HepG2 (cell line): ENCODE results near the gene BPIFB6. TPM values are rescaled to one million over a fixed set of nuclear protein-coding genes. Genes with fewer than 3 reads are reported as not detected.
A peak's percentile ranks its signal among the peaks of the same experiment; 100 is the strongest.

Experiments used
- HMGXB3 ChIP-seq: sonication (generic); formaldehyde crosslinking; IDR thresholded peaks from 2 replicates; pipeline ENCODE4 v1.4.0; 2020; ENCODE audit warnings: missing genetic modification reagents, borderline replicate concordance
- KLF12 ChIP-seq: sonication (generic); formaldehyde crosslinking; IDR thresholded peaks from 2 replicates; pipeline ENCODE4 v1.4.0; 2020; ENCODE audit warnings: missing genetic modification reagents, borderline replicate concordance
- POGZ ChIP-seq: sonication (generic); formaldehyde crosslinking; IDR thresholded peaks from 2 replicates; pipeline ENCODE4 v1.4.0; 2020; ENCODE audit warnings: mild to moderate bottlenecking, missing genetic modification reagents
- RORA ChIP-seq: sonication (generic); formaldehyde crosslinking; IDR thresholded peaks from 2 replicates; pipeline ENCODE4 v1.5.0; 2020; ENCODE audit warnings: mild to moderate bottlenecking, missing genetic modification reagents, moderate library complexity
- SRSF4 ChIP-seq: fragments of 200-400 bp; formaldehyde crosslinking; IDR thresholded peaks from one replicate; pipeline ENCODE4 v1.6.1; 2018; ENCODE audit warnings: mild to moderate bottlenecking, low read depth, low read length, moderate library complexity; ENCODE audit not compliant: poor library complexity, severe bottlenecking
- TIGD3 ChIP-seq: sonication (generic); formaldehyde crosslinking; IDR thresholded peaks from 2 replicates; pipeline ENCODE4 v1.5.1; 2020; ENCODE audit warnings: mild to moderate bottlenecking, missing genetic modification reagents, borderline replicate concordance
- ZBTB7A ChIP-seq: sonication (generic); formaldehyde crosslinking; IDR thresholded peaks from 2 replicates; pipeline ENCODE4 v1.8.0; 2022; ENCODE audit warnings: mild to moderate bottlenecking, missing genetic modification reagents
- ZNF138 ChIP-seq: sonication (generic); formaldehyde crosslinking; IDR thresholded peaks from 2 replicates; pipeline ENCODE4 v1.5.0; 2020; ENCODE audit warnings: mild to moderate bottlenecking, low read depth, missing genetic modification reagents
- ZNF18 ChIP-seq: sonication (generic); formaldehyde crosslinking; IDR thresholded peaks from 2 replicates; pipeline ENCODE4 v1.8.0; 2022; ENCODE audit warnings: mild to moderate bottlenecking, missing genetic modification reagents; ENCODE audit not compliant: insufficient replicate concordance
- ZNF451 ChIP-seq: sonication (generic); formaldehyde crosslinking; IDR thresholded peaks from 2 replicates; pipeline ENCODE4 v1.5.0; 2020; ENCODE audit warnings: mild to moderate bottlenecking, missing genetic modification reagents
- ZNF710 ChIP-seq: sonication (generic); formaldehyde crosslinking; IDR thresholded peaks from 2 replicates; pipeline ENCODE4 v1.5.0; 2020; ENCODE audit warnings: mild to moderate bottlenecking, missing genetic modification reagents, borderline replicate concordance
- polyA plus RNA-seq, 8 experiments: library from polyadenylated mRNA; depleted of rRNA in 3 of 8; stranded (reverse) in 7 of 8; unstranded in 1 of 8; fragments of >200 nt; fragmentation: Illumina TruSeq in 4 of 8; extraction: Trizol in 4 of 8; gene quantifications; 2 replicates each; pipeline versions ENCODE4 v1.2.1 to v1.2.3, GENCODE V29; 2011 to 2016; ENCODE audit warnings: low read depth in 4 of 8, missing spikeins in 1 of 8, mixed read lengths in 1 of 8; ENCODE audit not compliant: insufficient read depth in 1 of 8
- total RNA-seq, 5 experiments: library from RNA; depleted of rRNA; stranded (reverse); fragments of >200 nt; fragmentation: Illumina TruSeq; extraction: Trizol; gene quantifications; 2 replicates each; pipeline ENCODE4 v1.2.3, GENCODE V29; 2016; ENCODE audit warnings: low read depth in 1 of 5
- TF ChIP-seq, protein P1 (sequence below): sonication (generic); formaldehyde crosslinking; IDR thresholded peaks from 2 replicates; pipeline ENCODE4 v1.4.0; 2020; ENCODE audit warnings: mild to moderate bottlenecking, missing genetic modification reagents
- TF ChIP-seq, protein P2 (sequence below): sonication (generic); formaldehyde crosslinking; IDR thresholded peaks from 2 replicates; pipeline ENCODE4 v1.4.0; 2020; ENCODE audit warnings: mild to moderate bottlenecking, low read depth, missing genetic modification reagents
- TF ChIP-seq, protein P3 (sequence below): sonication (generic); formaldehyde crosslinking; IDR thresholded peaks from 2 replicates; pipeline ENCODE4 v1.8.0; 2023; ENCODE audit warnings: mild to moderate bottlenecking, missing genetic modification reagents

BPIFB6 gene
- total and polyA plus RNA-seq, 2 of the 13 experiments (the other 11 are each of a cell fraction or from before 2014, with no cell fraction given), result 0.13 to 1.7 TPM

DNA sequence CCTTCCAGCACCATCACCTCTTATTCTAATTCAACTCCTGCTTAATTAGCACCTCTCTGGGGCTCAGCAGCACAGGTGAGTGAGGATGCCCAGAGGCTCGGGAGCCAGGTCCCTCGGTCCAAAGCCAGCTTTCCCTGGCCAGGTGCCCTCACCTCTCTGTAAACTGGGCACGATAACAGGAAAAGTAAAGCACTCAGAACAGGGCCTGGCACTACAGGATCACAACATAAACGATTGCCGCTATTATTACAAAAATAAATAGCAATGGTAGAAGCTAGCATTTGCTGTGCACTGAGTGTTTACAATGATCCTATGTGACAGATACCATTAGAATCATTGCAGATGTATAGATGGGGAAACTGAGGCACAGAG lies 21.3 kb upstream of the BPIFB6 start (continued):
- TF ChIP-seq, protein P1, sequence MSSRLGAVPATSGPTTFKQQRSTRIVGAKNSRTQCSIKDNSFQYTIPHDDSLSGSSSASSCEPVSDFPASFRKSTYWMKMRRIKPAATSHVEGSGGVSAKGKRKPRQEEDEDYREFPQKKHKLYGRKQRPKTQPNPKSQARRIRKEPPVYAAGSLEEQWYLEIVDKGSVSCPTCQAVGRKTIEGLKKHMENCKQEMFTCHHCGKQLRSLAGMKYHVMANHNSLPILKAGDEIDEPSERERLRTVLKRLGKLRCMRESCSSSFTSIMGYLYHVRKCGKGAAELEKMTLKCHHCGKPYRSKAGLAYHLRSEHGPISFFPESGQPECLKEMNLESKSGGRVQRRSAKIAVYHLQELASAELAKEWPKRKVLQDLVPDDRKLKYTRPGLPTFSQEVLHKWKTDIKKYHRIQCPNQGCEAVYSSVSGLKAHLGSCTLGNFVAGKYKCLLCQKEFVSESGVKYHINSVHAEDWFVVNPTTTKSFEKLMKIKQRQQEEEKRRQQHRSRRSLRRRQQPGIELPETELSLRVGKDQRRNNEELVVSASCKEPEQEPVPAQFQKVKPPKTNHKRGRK (CRISPR knock-in tag), result no peak
- no peak for TF ChIP-seq RORA (CRISPR knock-in tag)
- TF ChIP-seq, protein P2, sequence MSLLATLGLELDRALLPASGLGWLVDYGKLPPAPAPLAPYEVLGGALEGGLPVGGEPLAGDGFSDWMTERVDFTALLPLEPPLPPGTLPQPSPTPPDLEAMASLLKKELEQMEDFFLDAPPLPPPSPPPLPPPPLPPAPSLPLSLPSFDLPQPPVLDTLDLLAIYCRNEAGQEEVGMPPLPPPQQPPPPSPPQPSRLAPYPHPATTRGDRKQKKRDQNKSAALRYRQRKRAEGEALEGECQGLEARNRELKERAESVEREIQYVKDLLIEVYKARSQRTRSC, result 0 out of 2 replicates have a peak, but pooled peaks have one; percentile 3
- no peak for TF ChIP-seq ZNF18 (CRISPR knock-in tag)
- TF ChIP-seq, protein P3, sequence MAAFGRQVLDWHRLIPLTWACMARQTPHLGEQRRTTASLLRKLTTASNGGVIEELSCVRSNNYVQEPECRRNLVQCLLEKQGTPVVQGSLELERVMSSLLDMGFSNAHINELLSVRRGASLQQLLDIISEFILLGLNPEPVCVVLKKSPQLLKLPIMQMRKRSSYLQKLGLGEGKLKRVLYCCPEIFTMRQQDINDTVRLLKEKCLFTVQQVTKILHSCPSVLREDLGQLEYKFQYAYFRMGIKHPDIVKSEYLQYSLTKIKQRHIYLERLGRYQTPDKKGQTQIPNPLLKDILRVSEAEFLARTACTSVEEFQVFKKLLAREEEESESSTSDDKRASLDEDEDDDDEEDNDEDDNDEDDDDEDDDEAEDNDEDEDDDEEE (CRISPR knock-in tag), result no peak
- no peak for TF ChIP-seq ZNF710 (CRISPR knock-in tag)
- no peak for TF ChIP-seq HMGXB3
- TF ChIP-seq ZNF138, result peak; percentile 71; the same call in 1 of the 2 replicates
- TF ChIP-seq SRSF4, result no peak
- TF ChIP-seq ZBTB7A, result no peak
- TF ChIP-seq ZNF451 (CRISPR knock-in tag), result no peak
- no peak for TF ChIP-seq POGZ
- TF ChIP-seq TIGD3 (CRISPR knock-in tag), result 0 out of 2 replicates have a peak, but pooled peaks have one; percentile 14
- TF ChIP-seq KLF12 (CRISPR knock-in tag), result no peak
- TF ChIP-seq, all 625 proteins: peak for 11
